Measurements from ENCODE around the gene SELENOM.

DNA sequence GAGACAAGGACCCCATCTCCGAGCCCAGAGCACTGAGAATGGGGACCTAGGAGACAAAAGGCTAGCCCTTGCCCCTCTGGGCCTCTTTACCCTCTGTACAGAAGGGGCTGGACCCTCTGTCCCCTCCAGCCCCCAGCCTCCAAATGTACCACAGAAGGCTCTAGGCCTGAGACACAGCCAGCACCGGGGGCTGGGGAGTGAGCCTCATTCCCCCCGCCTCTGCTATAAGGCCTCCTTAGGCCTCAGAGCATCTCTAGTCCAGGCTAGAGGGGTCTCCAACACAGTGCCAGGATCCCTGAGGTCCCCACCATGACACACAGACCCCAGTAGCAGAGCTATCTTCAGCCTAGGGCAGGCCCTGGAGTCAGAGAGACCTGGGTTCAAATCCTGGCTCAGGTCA, 21.4 kb downstream of the SELENOM start:
- TF ChIP-seq, protein P1, sequence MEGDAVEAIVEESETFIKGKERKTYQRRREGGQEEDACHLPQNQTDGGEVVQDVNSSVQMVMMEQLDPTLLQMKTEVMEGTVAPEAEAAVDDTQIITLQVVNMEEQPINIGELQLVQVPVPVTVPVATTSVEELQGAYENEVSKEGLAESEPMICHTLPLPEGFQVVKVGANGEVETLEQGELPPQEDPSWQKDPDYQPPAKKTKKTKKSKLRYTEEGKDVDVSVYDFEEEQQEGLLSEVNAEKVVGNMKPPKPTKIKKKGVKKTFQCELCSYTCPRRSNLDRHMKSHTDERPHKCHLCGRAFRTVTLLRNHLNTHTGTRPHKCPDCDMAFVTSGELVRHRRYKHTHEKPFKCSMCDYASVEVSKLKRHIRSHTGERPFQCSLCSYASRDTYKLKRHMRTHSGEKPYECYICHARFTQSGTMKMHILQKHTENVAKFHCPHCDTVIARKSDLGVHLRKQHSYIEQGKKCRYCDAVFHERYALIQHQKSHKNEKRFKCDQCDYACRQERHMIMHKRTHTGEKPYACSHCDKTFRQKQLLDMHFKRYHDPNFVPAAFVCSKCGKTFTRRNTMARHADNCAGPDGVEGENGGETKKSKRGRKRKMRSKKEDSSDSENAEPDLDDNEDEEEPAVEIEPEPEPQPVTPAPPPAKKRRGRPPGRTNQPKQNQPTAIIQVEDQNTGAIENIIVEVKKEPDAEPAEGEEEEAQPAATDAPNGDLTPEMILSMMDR (IDR thresholded peaks at IDR 0.05), result no peak
- no peak for TF ChIP-seq EP300 (IDR thresholded peaks at IDR 0.05)
- TF ChIP-seq POLR2A (IDR thresholded peaks at IDR 0.05), result no peak
